Right lobe of liver (tissue), 4 donors: Measurements from ENCODE around the gene KLHL20.
"Not testable (repeated sequence)": the region's sequence is repeated elsewhere in the genome, so short reads cannot be mapped to it uniquely, and the experiment has no call there.

Source experiments
- POLR2A ChIP-seq: fragments of 450-650 bp; IDR thresholded peaks from one replicate; pipeline ENCODE4 v1.6.1; 2017; ENCODE audit warnings: antibody characterized with exemption, mild to moderate bottlenecking
- TF ChIP-seq, protein P1 (sequence below), 4 donors: fragments of 200-600 bp in 3 of 4; fragments of 450-650 bp in 1 of 4; IDR thresholded peaks; one replicate each; pipeline versions ENCODE4 v1.5.1 to v1.8.0; 2016 to 2022; ENCODE audit warnings: antibody characterized with exemption in 4 of 4, mild to moderate bottlenecking in 2 of 4
- donor health status: DM: no; HTN: no; CAD: no.
- donor health status: DM: no; HTN: no; CAD: no.
- donor health status: DM: no; HTN: yes; CAD: no.

DNA sequence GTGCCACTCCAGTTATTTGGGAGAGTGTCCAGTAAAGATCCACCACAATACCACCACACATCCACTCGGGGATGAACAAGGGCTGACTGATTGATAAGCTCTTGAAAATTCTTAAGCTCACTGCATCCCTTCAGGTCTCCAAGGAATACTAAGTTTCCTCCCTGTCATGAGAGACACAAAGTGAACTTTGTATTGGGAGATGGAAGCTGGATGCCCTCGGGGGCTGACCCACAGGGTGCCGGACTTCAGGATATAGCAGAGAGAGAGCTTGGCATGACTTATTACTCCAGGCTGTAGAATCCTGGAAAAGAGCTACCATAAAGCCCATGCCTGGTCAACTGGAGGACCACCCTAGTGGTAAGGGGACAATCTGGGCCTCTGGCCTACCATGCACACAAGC, 29.7 kb upstream of the KLHL20 start:
- TF ChIP-seq, protein P1, sequence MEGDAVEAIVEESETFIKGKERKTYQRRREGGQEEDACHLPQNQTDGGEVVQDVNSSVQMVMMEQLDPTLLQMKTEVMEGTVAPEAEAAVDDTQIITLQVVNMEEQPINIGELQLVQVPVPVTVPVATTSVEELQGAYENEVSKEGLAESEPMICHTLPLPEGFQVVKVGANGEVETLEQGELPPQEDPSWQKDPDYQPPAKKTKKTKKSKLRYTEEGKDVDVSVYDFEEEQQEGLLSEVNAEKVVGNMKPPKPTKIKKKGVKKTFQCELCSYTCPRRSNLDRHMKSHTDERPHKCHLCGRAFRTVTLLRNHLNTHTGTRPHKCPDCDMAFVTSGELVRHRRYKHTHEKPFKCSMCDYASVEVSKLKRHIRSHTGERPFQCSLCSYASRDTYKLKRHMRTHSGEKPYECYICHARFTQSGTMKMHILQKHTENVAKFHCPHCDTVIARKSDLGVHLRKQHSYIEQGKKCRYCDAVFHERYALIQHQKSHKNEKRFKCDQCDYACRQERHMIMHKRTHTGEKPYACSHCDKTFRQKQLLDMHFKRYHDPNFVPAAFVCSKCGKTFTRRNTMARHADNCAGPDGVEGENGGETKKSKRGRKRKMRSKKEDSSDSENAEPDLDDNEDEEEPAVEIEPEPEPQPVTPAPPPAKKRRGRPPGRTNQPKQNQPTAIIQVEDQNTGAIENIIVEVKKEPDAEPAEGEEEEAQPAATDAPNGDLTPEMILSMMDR (IDR thresholded peaks at IDR 0.05), result not testable (repeated sequence)
- TF ChIP-seq POLR2A, result not testable (repeated sequence)
